K562 (cell line): ENCODE measurements around the gene COQ4. TPM values are rescaled to one million over a fixed set of nuclear protein-coding genes. Genes with fewer than 3 reads are reported as not detected.
A peak's percentile ranks its signal among the peaks of the same experiment; 100 is the strongest.

Experiments used
- ATAC-seq: fragments of 200-7000 bp; cut with Tn5 transposase; 3 replicates; pipeline ENCODE4 v1.9.1; 2020; ENCODE audit warnings: moderate library complexity
- BruUV-seq: library from RNA; stranded (reverse); fragments of 400-500 nt; replicated peaks from 2 replicates; lab custom pipeline; 2021; lab: Mats Ljungman, UMichigan
- CTCF ChIA-PET: fragments of 300-600 bp; formaldehyde crosslinking; extraction: SDS; loops from one replicate; lab custom pipeline; 2021; ENCODE audit warnings: low intra/inter-chr PET ratio; lab: Yijun Ruan, JAX
- POLR2A ChIA-PET: fragments of 300-600, 350-650 bp; sonication (Branson Sonifier 250); formaldehyde crosslinking; extraction: SDS; loops from one replicate; lab custom pipeline; 2021; ENCODE audit warnings: antibody characterized with exemption, inconsistent platforms; lab: Yijun Ruan, JAX
- DNase-seq, 4 experiments: peaks; one replicate each; pipeline versions ENCODE4 v3.0.0 to v3.0.0-alpha.2; 2011 to 2018; ENCODE audit warnings: low spot score in 3 of 4, mixed read lengths in 3 of 4; ENCODE audit errors: extremely low read depth in 1 of 4
- FAIRE-seq: peaks from 2 replicates; lab custom pipeline; 2011; peaks lifted over from hg19 to GRCh38; lab: Jason Lieb, UNC
- H2AFZ ChIP-seq: 2 replicates; pipeline ENCODE4 v1.6.0; 2011; ENCODE audit warnings: low read depth, low read length, control low read depth, inconsistent platforms
- H3K27ac ChIP-seq: fragments of 200-600 bp; 3 replicates; pipeline ENCODE4 v1.8.0; 2011; ENCODE audit warnings: low read depth, mild to moderate bottlenecking, control low read depth, inconsistent platforms, low read length, moderate library complexity, mixed read lengths; ENCODE audit errors: extremely low read depth
- H3K27me3 ChIP-seq, 2 experiments: fragments of 300-600 bp in 1 of 2; 2 replicates in 1 of 2; 3 replicates in 1 of 2; pipeline versions ENCODE4 v1.6.0 to v1.8.0; 2011; ENCODE audit warnings: inconsistent platforms in 2 of 2, low read length in 2 of 2, mild to moderate bottlenecking in 1 of 2, mixed read lengths in 1 of 2, moderate library complexity in 1 of 2; ENCODE audit not compliant: control insufficient read depth in 2 of 2, insufficient read depth in 2 of 2
- H3K36me3 ChIP-seq: fragments of 300-600 bp; 3 replicates; pipeline ENCODE4 v1.8.0; 2011; ENCODE audit warnings: mild to moderate bottlenecking, low read length, inconsistent platforms; ENCODE audit not compliant: control insufficient read depth, insufficient read depth
- H3K4me1 ChIP-seq, 2 experiments: fragments of 200-600 bp in 1 of 2; replicated peaks in 1 of 2; 2 replicates in 1 of 2; 3 replicates in 1 of 2; pipeline versions ENCODE4 v1.5.1 to v1.8.0; 2011; ENCODE audit warnings: inconsistent platforms in 2 of 2, low read length in 2 of 2, mild to moderate bottlenecking in 1 of 2, mixed read lengths in 1 of 2, moderate library complexity in 1 of 2; ENCODE audit not compliant: control insufficient read depth in 2 of 2, insufficient read depth in 2 of 2
- H3K4me2 ChIP-seq: 2 replicates; pipeline ENCODE4 v1.6.1; 2011; ENCODE audit warnings: low read length, control low read depth, inconsistent platforms, mixed read lengths; ENCODE audit not compliant: insufficient read depth
- H3K4me3 ChIP-seq: fragments of 200-600 bp; sonication (generic), shearing (Covaris generic); 2 replicates; pipeline ENCODE4 v1.5.1; 2016; ENCODE audit warnings: control low read depth, inconsistent platforms
- H3K79me2 ChIP-seq: fragments of 200-600 bp; 3 replicates; pipeline ENCODE4 v1.8.0; 2011; ENCODE audit warnings: low read length, inconsistent platforms; ENCODE audit not compliant: control insufficient read depth, insufficient read depth
- H3K9ac ChIP-seq, 2 experiments: 2 replicates each; pipeline versions ENCODE4 v1.6.0 to v1.6.1; 2011; ENCODE audit warnings: low read depth in 2 of 2, low read length in 2 of 2, control low read depth in 1 of 2, inconsistent platforms in 1 of 2, mild to moderate bottlenecking in 1 of 2, mixed read lengths in 1 of 2; ENCODE audit not compliant: insufficient read depth in 1 of 2
- H3K9me1 ChIP-seq: one replicate; pipeline ENCODE4 v1.6.0; 2011; ENCODE audit warnings: inconsistent platforms, mild to moderate bottlenecking, low read length, moderate library complexity; ENCODE audit not compliant: control insufficient read depth, insufficient read depth
- H3K9me3 ChIP-seq: replicated peaks from 2 replicates; pipeline ENCODE4 v1.5.1; 2011; ENCODE audit warnings: low read depth, low read length, inconsistent platforms; ENCODE audit not compliant: control insufficient read depth, insufficient read depth
- H4K20me1 ChIP-seq: replicated peaks from 2 replicates; pipeline ENCODE4 v1.6.1; 2011; ENCODE audit warnings: low read length, inconsistent platforms, mixed read lengths; ENCODE audit not compliant: control insufficient read depth, insufficient read depth
- CSDE1 ChIP-seq, 2 experiments: fragments of 450-650 bp; IDR thresholded peaks; 2 replicates each; pipeline ENCODE4 v1.6.1; 2016; ENCODE audit warnings: mild to moderate bottlenecking in 1 of 2
- RBM22 ChIP-seq: fragments of 200-400 bp; formaldehyde crosslinking; IDR thresholded peaks from 2 replicates; pipeline ENCODE4 v1.6.1; 2018; ENCODE audit warnings: low read length, low read depth; ENCODE audit not compliant: poor library complexity, severe bottlenecking
- REST ChIP-seq, 2 experiments: fragments of 450-650 bp; formaldehyde crosslinking in 1 of 2; IDR thresholded peaks; 2 replicates each; pipeline versions ENCODE4 v1.4.0 to v1.6.1; 2014 to 2020; ENCODE audit warnings: mild to moderate bottlenecking in 2 of 2, borderline replicate concordance in 1 of 2, low read depth in 1 of 2
- WGBS: fragments of 100-300 bp; shearing (Covaris generic); methylation state at CpG from one replicate; pipeline ENCODE4 v1.1.6; 2016; ENCODE audit warnings: low coverage, mixed read lengths; ENCODE audit not compliant: insufficient coverage; ENCODE audit errors: missing lambda C conversion rate; 5-methylcytosine and 5-hydroxymethylcytosine counted together
- in situ Hi-C: fragments of 300-500 bp; cut with MboI; formaldehyde crosslinking; loops from 4 replicates; pipeline ENCODE4 v1.15.0; 2018; ENCODE audit warnings: inconsistent platforms, mixed read lengths
- intact Hi-C: fragments of 100-400 bp; cut with micrococcal nuclease; formaldehyde crosslinking; loops from 2 replicates; pipeline ENCODE4 v1.14.2; 2022
- polyA plus RNA-seq, 8 experiments: library from polyadenylated mRNA; depleted of rRNA in 4 of 8; stranded (reverse) in 5 of 8; unstranded in 3 of 8; fragments of >200 nt; fragmentation: Nextera tagmentation in 2 of 8; fragmentation: Illumina TruSeq in 1 of 8; extraction: Ambion mirVana in 2 of 8; extraction: Trizol in 1 of 8; gene quantifications; 2 replicates each; pipeline versions ENCODE4 v1.2.1 to v1.2.3, GENCODE V29; 2011 to 2014; ENCODE audit warnings: inconsistent platforms in 1 of 8, missing spikeins in 1 of 8
- total RNA-seq, 7 experiments: library from RNA; depleted of rRNA in 6 of 7; stranded (reverse); fragments of >200 nt in 6 of 7; fragmentation: Illumina TruSeq in 2 of 7; extraction: Trizol in 2 of 7; gene quantifications; 2 replicates each; pipeline versions ENCODE4 v1.2.1 to v1.2.3, GENCODE V29; 2011 to 2021; ENCODE audit warnings: low replicate concordance in 1 of 7

The COQ4 gene
- total and polyA plus RNA-seq, 9 of the 15 experiments (the other 6 are each of a cell fraction or from before 2014, with no cell fraction given): 9.1 to 135 (median 67.2) TPM

GRCh38 chr9:128342971-128343680 is 20.5 kb downstream of the COQ4 start:
- peak overlapping the region in 1 of 2 experiments; percentile 54; a peak in 2 of 4 replicates for H3K9ac ChIP-seq
- in situ Hi-C loops (loop anchor here (5.0 kb wide), 1 partner anchor 354 kb away; no protein-coding TSS in a partner anchor), intact Hi-C loops (loop anchor here (10.0 kb wide), 1 partner anchor 128 kb away; no protein-coding TSS in a partner anchor)

More at GRCh38 chr9:128342971-128343680, 20.5 kb downstream of the COQ4 start:
- Histone ChIP-seq H3K9me3 (no peaks in the 10 kb centered on the region), H2AFZ (no peak overlapping the region), H3K27ac (no peak overlapping the region), H3K4me1 (peaks cover 10 to 17% of the 10 kb centered on the region in 2 experiments; a peak in 4 of 5 replicates), H4K20me1 (no peaks in the 10 kb centered on the region), H3K79me2 (peaks cover 17% of the 10 kb centered on the region), H3K4me2 (no peak overlapping the region), H3K36me3 (peaks cover 65% of the 10 kb centered on the region), H3K9me1 (no peaks in the 10 kb centered on the region), H3K27me3 (no peaks in the 10 kb centered on the region), H3K4me3 (no peak overlapping the region)
- BruUV-seq: no TSS peak
- ChIA-PET CTCF (interaction anchor here (1.7 kb wide), 1 partner anchor 47 kb away, joined by 6 read pairs; no protein-coding TSS in a partner anchor), POLR2A (interaction anchor here (1.5 to 4.8 kb wide), 2 partner anchors 350 to 358 kb away, joined by 4 to 65 read pairs; partner anchors contain the start of gene PKN3)
- ATAC-seq (no peak), DNase-seq (no peak), FAIRE-seq (no peak)
- TF ChIP-seq CSDE1 (IDR thresholded peaks at IDR 0.05) (no peak), REST (IDR thresholded peaks at IDR 0.05; ENCODE audit: borderline replicate concordance) (peak; percentile 63), REST (CRISPR knock-in tag; IDR thresholded peaks at IDR 0.05; ENCODE audit: low read depth) (no peak), RBM22 (no peak)
- WGBS: 92% methylated on average over 8 of the region's 8 CpGs
